ENCODE measurements around the gene PHAF1.
"Not testable (repeated sequence)": the region's sequence is repeated elsewhere in the genome, so short reads cannot be mapped to it uniquely, and the experiment has no call there.

PHAF1 gene

GRCh38 chr16:67117716-67118115, 8.0 kb downstream of the PHAF1 start:
- WGBS, 2 experiments (ENCODE audit: insufficient coverage in 2 of 2), result 80 to 93% methylated on average over 1 to 3 of the region's 9 CpGs
- Histone ChIP-seq H3K4me3 (ENCODE audit: extremely low read depth, insufficient read depth, low read length, poor library complexity, severe bottlenecking) (no peak overlapping the region), H3K9me3 (ENCODE audit: control insufficient read depth, low read length) (no peaks in the 10 kb centered on the region), H3K4me1 (ENCODE audit: control insufficient read depth, insufficient read depth, low read length, poor library complexity, severe bottlenecking) (peaks cover 12% of the 10 kb centered on the region), H3K27ac (ENCODE audit: low read depth, low read length, severe bottlenecking) (no peak overlapping the region), H3K36me3 (ENCODE audit: control insufficient read depth, insufficient read depth, low read length) (peaks cover 50% of the 10 kb centered on the region)

GRCh38 chr16:67120025-67120424, 10.3 kb downstream of the PHAF1 start:
- 90 to 91% methylated on average over 4 to 5 of the region's 5 CpGs for WGBS, 2 experiments (ENCODE audit: insufficient coverage in 2 of 2)
- H3K27ac ChIP-seq (ENCODE audit: low read depth, low read length, severe bottlenecking), result no peak overlapping the region
- peaks cover 6% of the 10 kb centered on the region for H3K4me1 ChIP-seq (ENCODE audit: control insufficient read depth, insufficient read depth, low read length, poor library complexity, severe bottlenecking)

GRCh38 chr16:67122799-67123198, 13.1 kb downstream of the PHAF1 start:
- H3K9me3 ChIP-seq (ENCODE audit: control insufficient read depth, low read length); H3K4me1 ChIP-seq (ENCODE audit: control insufficient read depth, insufficient read depth, low read length, poor library complexity, severe bottlenecking); H3K4me3 ChIP-seq (ENCODE audit: extremely low read depth, insufficient read depth, low read length, poor library complexity, severe bottlenecking); H3K27ac ChIP-seq (ENCODE audit: low read depth, low read length, severe bottlenecking): not testable (repeated sequence)
- WGBS, 2 experiments (ENCODE audit: insufficient coverage in 2 of 2), result 89 to 93% methylated on average over 3 to 5 of the region's 5 CpGs
- peaks cover 78% of the 10 kb centered on the region for H3K36me3 ChIP-seq (ENCODE audit: control insufficient read depth, insufficient read depth, low read length)

More at GRCh38 chr16:67120025-67120424, 10.3 kb downstream of the PHAF1 start:
- H3K4me3 ChIP-seq (ENCODE audit: extremely low read depth, insufficient read depth, low read length, poor library complexity, severe bottlenecking), result no peak overlapping the region
- H3K9me3 ChIP-seq (ENCODE audit: control insufficient read depth, low read length), result no peaks in the 10 kb centered on the region
- H3K36me3 ChIP-seq (ENCODE audit: control insufficient read depth, insufficient read depth, low read length), result peaks cover 61% of the 10 kb centered on the region

GRCh38 chr16:67128417-67128816, 18.7 kb downstream of the PHAF1 start:
- no peaks in the 10 kb centered on the region for H3K4me1 ChIP-seq (ENCODE audit: control insufficient read depth, insufficient read depth, low read length, poor library complexity, severe bottlenecking)
- no peak overlapping the region for H3K4me3 ChIP-seq (ENCODE audit: extremely low read depth, insufficient read depth, low read length, poor library complexity, severe bottlenecking)
- peaks cover 83% of the 10 kb centered on the region for H3K36me3 ChIP-seq (ENCODE audit: control insufficient read depth, insufficient read depth, low read length)
- no peaks in the 10 kb centered on the region for H3K9me3 ChIP-seq (ENCODE audit: control insufficient read depth, low read length)
- H3K27ac ChIP-seq (ENCODE audit: low read depth, low read length, severe bottlenecking), result no peak overlapping the region

- H3K4me3 ChIP-seq (ENCODE audit: extremely low read depth, insufficient read depth, low read length, poor library complexity, severe bottlenecking), result no peak overlapping the region
- no peaks in the 10 kb centered on the region for H3K4me1 ChIP-seq (ENCODE audit: control insufficient read depth, insufficient read depth, low read length, poor library complexity, severe bottlenecking)
- 97 to 100% methylated on average over 3 of the region's 3 CpGs for WGBS, 2 experiments (ENCODE audit: insufficient coverage in 2 of 2)
- no peaks in the 10 kb centered on the region for H3K9me3 ChIP-seq (ENCODE audit: control insufficient read depth, low read length)
- peaks cover 82% of the 10 kb centered on the region for H3K36me3 ChIP-seq (ENCODE audit: control insufficient read depth, insufficient read depth, low read length)
- no peak overlapping the region for H3K27ac ChIP-seq (ENCODE audit: low read depth, low read length, severe bottlenecking)
These were observed 19.1 kb downstream of the PHAF1 start for GRCh38 chr16:67128887-67129286.

- 97 to 100% methylated on average over 2 to 3 of the region's 3 CpGs for WGBS, 2 experiments (ENCODE audit: insufficient coverage in 2 of 2)
- H3K4me1 ChIP-seq (ENCODE audit: control insufficient read depth, insufficient read depth, low read length, poor library complexity, severe bottlenecking), result no peaks in the 10 kb centered on the region
- no peak overlapping the region for H3K27ac ChIP-seq (ENCODE audit: low read depth, low read length, severe bottlenecking)
- H3K4me3 ChIP-seq (ENCODE audit: extremely low read depth, insufficient read depth, low read length, poor library complexity, severe bottlenecking), result no peak overlapping the region
- H3K36me3 ChIP-seq (ENCODE audit: control insufficient read depth, insufficient read depth, low read length), result peaks cover 83% of the 10 kb centered on the region
- no peaks in the 10 kb centered on the region for H3K9me3 ChIP-seq (ENCODE audit: control insufficient read depth, low read length)
These were observed 19.7 kb downstream of the PHAF1 start for GRCh38 chr16:67129422-67129821.

GRCh38 chr16:67137605-67138004, 27.9 kb downstream of the PHAF1 start:
- Histone ChIP-seq H3K27ac (ENCODE audit: low read depth, low read length, severe bottlenecking) (no peak overlapping the region), H3K9me3 (ENCODE audit: control insufficient read depth, low read length) (no peaks in the 10 kb centered on the region), H3K4me3 (ENCODE audit: extremely low read depth, insufficient read depth, low read length, poor library complexity, severe bottlenecking) (no peak overlapping the region), H3K36me3 (ENCODE audit: control insufficient read depth, insufficient read depth, low read length) (peaks cover 93% of the 10 kb centered on the region), H3K4me1 (ENCODE audit: control insufficient read depth, insufficient read depth, low read length, poor library complexity, severe bottlenecking) (no peaks in the 10 kb centered on the region)
- WGBS, 2 experiments (ENCODE audit: insufficient coverage in 2 of 2), result 82 to 94% methylated on average over 2 to 3 of the region's 3 CpGs

GRCh38 chr16:67141391-67141790, 31.6 kb downstream of the PHAF1 start:
- Histone ChIP-seq H3K4me3 (ENCODE audit: extremely low read depth, insufficient read depth, low read length, poor library complexity, severe bottlenecking) (no peak overlapping the region), H3K27ac (ENCODE audit: low read depth, low read length, severe bottlenecking) (no peak overlapping the region), H3K36me3 (ENCODE audit: control insufficient read depth, insufficient read depth, low read length) (peaks cover 94% of the 10 kb centered on the region), H3K9me3 (ENCODE audit: control insufficient read depth, low read length) (no peaks in the 10 kb centered on the region), H3K4me1 (ENCODE audit: control insufficient read depth, insufficient read depth, low read length, poor library complexity, severe bottlenecking) (no peaks in the 10 kb centered on the region)
- WGBS, 2 experiments (ENCODE audit: insufficient coverage in 2 of 2), result 94 to 96% methylated on average over 13 of the region's 13 CpGs

GRCh38 chr16:67142342-67142741, 32.6 kb downstream of the PHAF1 start:
- Histone ChIP-seq H3K9me3 (ENCODE audit: control insufficient read depth, low read length) (no peaks in the 10 kb centered on the region), H3K4me3 (ENCODE audit: extremely low read depth, insufficient read depth, low read length, poor library complexity, severe bottlenecking) (no peak overlapping the region), H3K36me3 (ENCODE audit: control insufficient read depth, insufficient read depth, low read length) (peaks cover 94% of the 10 kb centered on the region), H3K27ac (ENCODE audit: low read depth, low read length, severe bottlenecking) (no peak overlapping the region), H3K4me1 (ENCODE audit: control insufficient read depth, insufficient read depth, low read length, poor library complexity, severe bottlenecking) (no peaks in the 10 kb centered on the region)
- 92 to 100% methylated on average over 2 to 5 of the region's 9 CpGs for WGBS, 2 experiments (ENCODE audit: insufficient coverage in 2 of 2)

GRCh38 chr16:67144943-67145342, 35.2 kb downstream of the PHAF1 start:
- peaks cover 96% of the 10 kb centered on the region for H3K36me3 ChIP-seq (ENCODE audit: control insufficient read depth, insufficient read depth, low read length)
- 90 to 100% methylated on average over 2 of the region's 2 CpGs for WGBS, 2 experiments (ENCODE audit: insufficient coverage in 2 of 2)
- no peaks in the 10 kb centered on the region for H3K9me3 ChIP-seq (ENCODE audit: control insufficient read depth, low read length)

GRCh38 chr16:67145746-67146145, 36.0 kb downstream of the PHAF1 start:
- Histone ChIP-seq H3K36me3 (ENCODE audit: control insufficient read depth, insufficient read depth, low read length) (peaks cover 88% of the 10 kb centered on the region), H3K27ac (ENCODE audit: low read depth, low read length, severe bottlenecking) (no peak overlapping the region), H3K9me3 (ENCODE audit: control insufficient read depth, low read length) (no peaks in the 10 kb centered on the region), H3K4me3 (ENCODE audit: extremely low read depth, insufficient read depth, low read length, poor library complexity, severe bottlenecking) (no peak overlapping the region), H3K4me1 (ENCODE audit: control insufficient read depth, insufficient read depth, low read length, poor library complexity, severe bottlenecking) (no peaks in the 10 kb centered on the region)
- WGBS, 2 experiments (ENCODE audit: insufficient coverage in 2 of 2), result no CpG with 5 or more reads among the region's 2 CpGs

More at GRCh38 chr16:67144943-67145342, 35.2 kb downstream of the PHAF1 start:
- no peak overlapping the region for H3K4me3 ChIP-seq (ENCODE audit: extremely low read depth, insufficient read depth, low read length, poor library complexity, severe bottlenecking)
- no peak overlapping the region for H3K27ac ChIP-seq (ENCODE audit: low read depth, low read length, severe bottlenecking)
- H3K4me1 ChIP-seq (ENCODE audit: control insufficient read depth, insufficient read depth, low read length, poor library complexity, severe bottlenecking), result no peaks in the 10 kb centered on the region
